ENCODE data around the gene SATB2.

GRCh38 chr2:199424160-199424559 is 33.6 kb downstream of the SATB2 start:
- TF ChIP-seq CTCF (IDR thresholded peaks at IDR 0.05; ENCODE audit: borderline replicate concordance, extremely low read depth, low read length, poor library complexity, severe bottlenecking) (no peak), EZH2 (IDR thresholded peaks at IDR 0.05; ENCODE audit: borderline replicate concordance, low read depth, low read length, severe bottlenecking) (no peak)
